Psoas muscle (tissue), 8 donors: ENCODE measurements around the gene ANKH. TPM values are rescaled to one million over a fixed set of nuclear protein-coding genes. Genes with fewer than 3 reads are reported as not detected.

Source experiments
- ATAC-seq, 4 donors: fragments of 200-7000 bp; cut with Tn5 transposase; one replicate each; pipeline ENCODE4 v1.9.1; 2020; ENCODE audit warnings: moderate library complexity in 3 of 4, mild to moderate bottlenecking in 2 of 4
- DNase-seq, 2 donors: peaks; one replicate each; pipeline ENCODE4 v3.0.0-alpha.2; 2020
- H3K27ac ChIP-seq: fragments of 200-600 bp; one replicate; pipeline ENCODE4 v1.8.0; 2022
- H3K27me3 ChIP-seq, 3 donors: fragments of 200-600 bp in 1 of 3; one replicate each; pipeline versions ENCODE4 v1.6.1 to v1.8.0; 2013 to 2022; ENCODE audit warnings: low read length in 2 of 3, mild to moderate bottlenecking in 2 of 3, moderate library complexity in 1 of 3; ENCODE audit not compliant: insufficient read depth in 3 of 3
- H3K36me3 ChIP-seq, 2 donors: fragments of 200-600 bp in 1 of 2; one replicate each; pipeline versions ENCODE4 v1.6.1 to v1.8.0; 2013 to 2022; ENCODE audit warnings: low read depth in 1 of 2, mild to moderate bottlenecking in 1 of 2, moderate library complexity in 1 of 2; ENCODE audit not compliant: insufficient read depth in 1 of 2
- H3K4me1 ChIP-seq: fragments of 200-600 bp; one replicate; pipeline ENCODE4 v1.8.0; 2022
- H3K4me3 ChIP-seq: fragments of 200-600 bp; one replicate; pipeline ENCODE4 v1.8.0; 2022; ENCODE audit warnings: mild to moderate bottlenecking
- H3K9me3 ChIP-seq: fragments of 200-600 bp; one replicate; pipeline ENCODE4 v1.8.0; 2022
- CTCF ChIP-seq: fragments of 200-600 bp; IDR thresholded peaks from one replicate; pipeline ENCODE4 v1.8.0; 2022; ENCODE audit warnings: antibody characterized with exemption
- WGBS, 3 donors: extraction: QIAGEN DNeasy Blood & Tissue Kit; methylation state at CpG; one replicate each; pipeline versions ENCODE4 v1.1.6 to v1.1.7; 2013; 5-methylcytosine and 5-hydroxymethylcytosine counted together
- intact Hi-C, 2 donors: fragments of 100-400 bp; cut with DNase I; formaldehyde crosslinking; loops; one replicate each; pipeline versions ENCODE4 v1.11.0 to v1.14.2; 2022
- polyA plus RNA-seq, 3 donors: library from polyadenylated mRNA; stranded (reverse); fragments of 200-250 nt; gene quantifications; one replicate each; pipeline ENCODE4 v1.2.3, GENCODE V29; 2013
- total RNA-seq, 4 donors: library from RNA; stranded (reverse); fragmentation: NEBNext Ultra II Directional in 2 of 4; extraction: Animal tissue kit (Norgen Biotek cat#: 25700) in 2 of 4; gene quantifications; one replicate each; pipeline versions ENCODE4 v1.2.1 to v1.2.4, GENCODE V29; 2021 to 2023
- donor health status: healthy with polysubstance abuse.
- donor health status: DM: no; HTN: no; CAD: no; lungs with moderate emphysema.
- donor health status: Bipolar disorder and iron deficiency.
- donor health status: healthy.
- donor health status: DM: yes; HTN: yes; CAD: no.
- donor health status: DM: no; HTN: no; CAD: no.
- donor health status: DM: no; HTN: no; CAD: no.
- donor health status: DM: yes; HTN: yes; CAD: no.

The ANKH gene
- total and polyA plus RNA-seq, 7 donors, result 24.0 to 92.8 (median 63.0) TPM

GRCh38 chr5:14671414-14671813 is 200.2 kb downstream of the ANKH start:
- no peak for ATAC-seq
- TF ChIP-seq CTCF, result no peak
- no peaks in the 10 kb centered on the region for H3K9me3 ChIP-seq
- 46 to 64% (median 58%) methylated on average over 2 of the region's 2 CpGs for WGBS, 3 donors
- intact Hi-C loops, result no loop called here
- no peaks in the 10 kb centered on the region for H3K36me3 ChIP-seq
- H3K27me3 ChIP-seq, result no peaks in the 10 kb centered on the region
- no peak for DNase-seq
- H3K4me3 ChIP-seq, result no peak overlapping the region
- no peak overlapping the region for H3K27ac ChIP-seq
- peaks cover 21% of the 10 kb centered on the region for H3K4me1 ChIP-seq

- Histone ChIP-seq H3K36me3 (no peaks in the 10 kb centered on the region), H3K4me1 (peaks cover 25% of the 10 kb centered on the region), H3K4me3 (no peak overlapping the region), H3K9me3 (no peaks in the 10 kb centered on the region), H3K27ac (no peak overlapping the region), H3K27me3 (no peaks in the 10 kb centered on the region)
- 64 to 90% (median 86%) methylated on average over 1 of the region's 1 CpG for WGBS, 3 donors
- no peak for ATAC-seq
- DNase-seq, result no peak
- intact Hi-C loops, result no loop called here
- no peak for TF ChIP-seq CTCF
Measured at GRCh38 chr5:14669975-14670374, 201.6 kb downstream of the ANKH start.

GRCh38 chr5:14669415-14669814 is 202.2 kb downstream of the ANKH start:
- no peak for ATAC-seq
- WGBS, 3 donors, result 91 to 93% (median 92%) methylated on average over 5 of the region's 5 CpGs
- Histone ChIP-seq H3K27me3 (no peaks in the 10 kb centered on the region), H3K4me3 (no peak overlapping the region), H3K27ac (no peak overlapping the region), H3K4me1 (peaks cover 25% of the 10 kb centered on the region), H3K9me3 (no peaks in the 10 kb centered on the region), H3K36me3 (no peaks in the 10 kb centered on the region)
- TF ChIP-seq CTCF, result no peak
- no peak for DNase-seq
- intact Hi-C loops, result no loop called here

- H3K27me3 ChIP-seq, result no peaks in the 10 kb centered on the region
- intact Hi-C loops, result no loop called here
- TF ChIP-seq CTCF, result no peak
- no peak overlapping the region for H3K4me3 ChIP-seq
- H3K9me3 ChIP-seq, result no peaks in the 10 kb centered on the region
- no peak for ATAC-seq
- DNase-seq, result no peak
- no peaks in the 10 kb centered on the region for H3K36me3 ChIP-seq
- no peak overlapping the region for H3K27ac ChIP-seq
- H3K4me1 ChIP-seq, result peaks cover 25% of the 10 kb centered on the region
- 70 to 81% (median 77%) methylated on average over 5 of the region's 5 CpGs for WGBS, 3 donors
Measured at GRCh38 chr5:14668181-14668591, 203.4 kb downstream of the ANKH start.

GRCh38 chr5:14667770-14668169 is 203.8 kb downstream of the ANKH start:
- Histone ChIP-seq H3K4me3 (no peak overlapping the region), H3K4me1 (peaks cover 25% of the 10 kb centered on the region), H3K36me3 (no peaks in the 10 kb centered on the region), H3K27me3 (no peaks in the 10 kb centered on the region), H3K27ac (no peak overlapping the region), H3K9me3 (no peaks in the 10 kb centered on the region)
- WGBS, 3 donors, result 91 to 96% (median 94%) methylated on average over 1 of the region's 1 CpG
- no peak for TF ChIP-seq CTCF
- intact Hi-C loops, result no loop called here
- no peak for ATAC-seq
- no peak for DNase-seq
